ENCODE data around the gene MAN2C1. TPM values are rescaled to one million over a fixed set of nuclear protein-coding genes. Genes with fewer than 3 reads are reported as not detected.
"Not testable (repeated sequence)": the region's sequence is repeated elsewhere in the genome, so short reads cannot be mapped to it uniquely, and the experiment has no call there.

MAN2C1 gene
- total RNA-seq, 2 experiments from 2014 or later: 228 to 247 TPM

DNA sequence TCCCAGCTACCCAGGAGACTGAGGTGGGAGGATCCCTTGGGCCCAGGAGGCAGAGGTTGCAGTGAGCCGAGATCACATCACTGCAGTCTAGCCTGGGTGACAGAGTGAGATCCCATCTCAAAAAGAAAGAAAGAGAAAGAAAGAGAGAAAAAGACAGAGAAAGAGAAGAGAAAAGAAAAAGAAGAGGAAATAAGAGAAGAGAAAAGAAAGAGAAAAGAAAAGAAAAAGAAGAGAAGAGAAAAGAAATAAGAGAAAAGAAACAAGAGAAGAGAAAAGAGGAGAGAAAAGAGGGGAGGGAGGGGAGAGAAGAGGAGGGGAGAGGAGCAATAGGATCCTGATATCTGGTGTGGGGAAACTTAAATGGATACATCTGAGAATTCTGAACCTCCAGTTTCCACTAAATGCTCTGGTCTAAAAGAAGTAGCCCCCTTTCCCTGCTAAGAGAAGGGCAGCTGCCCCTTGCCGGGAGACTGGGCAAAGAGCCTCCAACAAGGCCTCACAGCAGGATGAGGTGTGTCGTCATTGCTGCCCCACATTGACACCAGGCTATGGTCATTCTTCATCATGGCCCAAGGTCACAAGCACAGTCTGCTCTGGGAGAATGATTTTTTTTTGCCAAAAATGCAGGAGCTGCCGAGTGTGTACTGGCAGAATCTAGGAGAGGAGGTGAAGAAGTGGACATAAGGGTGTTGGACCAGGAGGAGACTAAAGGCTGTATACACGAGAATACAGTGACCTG is 53.7 kb downstream of the MAN2C1 start:
- H3K36me3 Mint-ChIP-seq (ENCODE audit: low read depth): no peaks in the 10 kb centered on the region
- no peak overlapping the region for H3K27ac Mint-ChIP-seq
- no peak for DNase-seq
- H3K4me3 Mint-ChIP-seq: no peak overlapping the region
- intact Hi-C loops (cut with micrococcal nuclease): no loop called here
- H3K9me3 Mint-ChIP-seq: no peaks in the 10 kb centered on the region
- no peaks in the 10 kb centered on the region for H3K27me3 Mint-ChIP-seq (ENCODE audit: low read depth)
- H3K4me1 Mint-ChIP-seq (ENCODE audit: low read depth): no peaks in the 10 kb centered on the region
- CTCF ChIA-PET: no interaction called here

DNA sequence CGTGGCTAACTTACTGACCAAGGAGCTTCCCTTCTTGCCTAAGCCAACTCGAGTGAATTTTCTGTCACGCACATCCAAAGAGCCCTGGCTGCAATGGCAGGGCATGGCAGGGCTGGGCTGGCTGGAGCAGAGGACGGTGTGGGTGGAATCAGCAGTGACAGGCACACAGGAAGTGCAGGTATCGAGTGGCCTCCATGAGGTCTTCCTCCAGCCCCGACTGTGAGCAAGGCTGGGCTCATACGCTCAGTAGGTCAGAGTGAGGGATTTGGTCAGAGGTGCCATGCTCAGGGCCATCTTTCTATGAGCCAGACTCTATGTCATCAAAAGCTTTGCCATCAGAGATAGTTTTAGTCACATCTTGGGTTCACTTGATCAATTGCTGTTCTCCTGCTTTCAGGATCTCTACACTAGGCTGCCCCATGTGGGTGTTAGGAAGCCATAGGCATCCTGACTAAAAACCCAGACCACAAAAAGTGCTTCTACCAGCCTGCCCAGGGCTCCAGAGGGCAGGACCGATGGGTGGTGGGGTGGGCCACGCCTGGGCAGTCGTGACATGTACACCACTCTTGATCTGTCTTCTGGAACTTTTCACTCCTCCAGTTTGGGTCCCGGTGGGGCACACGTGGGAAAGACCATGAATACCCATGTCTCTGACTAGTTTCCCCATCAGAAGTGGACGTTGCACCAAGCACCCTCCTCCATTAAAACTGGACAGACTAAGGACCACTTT is 55.1 kb downstream of the MAN2C1 start:
- no peak overlapping the region for H3K27ac Mint-ChIP-seq
- no peaks in the 10 kb centered on the region for H3K27me3 Mint-ChIP-seq (ENCODE audit: low read depth)
- H3K4me1 Mint-ChIP-seq (ENCODE audit: low read depth): no peaks in the 10 kb centered on the region
- intact Hi-C loops (cut with micrococcal nuclease): no loop called here
- no peaks in the 10 kb centered on the region for H3K9me3 Mint-ChIP-seq
- no peak for DNase-seq
- no peaks in the 10 kb centered on the region for H3K36me3 Mint-ChIP-seq (ENCODE audit: low read depth)
- no peak overlapping the region for H3K4me3 Mint-ChIP-seq
- CTCF ChIA-PET: no interaction called here

- CTCF ChIA-PET; H3K4me1 Mint-ChIP-seq (ENCODE audit: low read depth); H3K36me3 Mint-ChIP-seq (ENCODE audit: low read depth); H3K27me3 Mint-ChIP-seq (ENCODE audit: low read depth); H3K4me3 Mint-ChIP-seq; DNase-seq; H3K9me3 Mint-ChIP-seq; intact Hi-C loops (cut with micrococcal nuclease); H3K27ac Mint-ChIP-seq: not testable (repeated sequence)
These were observed 55.9 kb downstream of the MAN2C1 start for GRCh38 chr15:75312548-75312947.

- Mint-ChIP-seq H3K4me3 (no peak overlapping the region), H3K4me1 (ENCODE audit: low read depth) (no peaks in the 10 kb centered on the region), H3K9me3 (no peaks in the 10 kb centered on the region), H3K36me3 (ENCODE audit: low read depth) (no peaks in the 10 kb centered on the region), H3K27me3 (ENCODE audit: low read depth) (peaks cover 19% of the 10 kb centered on the region), H3K27ac (no peak overlapping the region)
- DNase-seq: no peak
- CTCF ChIA-PET: interaction anchor here (0.7 kb wide), 1 partner anchor 75 kb away, joined by 4 read pairs; no protein-coding TSS in a partner anchor
- intact Hi-C loops (cut with micrococcal nuclease): no loop called here
These were observed 58.7 kb downstream of the MAN2C1 start for GRCh38 chr15:75309711-75310110.

GRCh38 chr15:75307778-75308390 is 60.5 kb downstream of the MAN2C1 start:
- Mint-ChIP-seq H3K4me1 (ENCODE audit: low read depth) (no peaks in the 10 kb centered on the region), H3K27me3 (ENCODE audit: low read depth) (peaks cover 19% of the 10 kb centered on the region), H3K4me3 (no peak overlapping the region), H3K27ac (no peak overlapping the region), H3K9me3 (no peaks in the 10 kb centered on the region), H3K36me3 (ENCODE audit: low read depth) (no peaks in the 10 kb centered on the region)
- peak; percentile 14 for DNase-seq
- CTCF ChIA-PET: interaction anchor here (1.2 to 1.9 kb wide), 2 partner anchors 60 to 279 kb away, joined by 5 read pairs; partner anchors contain the start of gene MAN2C1
- intact Hi-C loops (cut with micrococcal nuclease): no loop called here

GRCh38 chr15:75306188-75306587 is 62.2 kb downstream of the MAN2C1 start:
- Mint-ChIP-seq H3K9me3 (no peaks in the 10 kb centered on the region), H3K36me3 (ENCODE audit: low read depth) (no peaks in the 10 kb centered on the region), H3K27me3 (ENCODE audit: low read depth) (peaks cover 19% of the 10 kb centered on the region), H3K27ac (no peak overlapping the region), H3K4me1 (ENCODE audit: low read depth) (no peaks in the 10 kb centered on the region), H3K4me3 (no peak overlapping the region)
- intact Hi-C loops (cut with micrococcal nuclease): no loop called here
- no peak for DNase-seq
- CTCF ChIA-PET: no interaction called here

Small RNA genes lying within 50 kb of the gene (microRNA-seq; reads per million reads assigned to microRNA genes)
- not detected for gene MIR631 (ENCODE audit: borderline microRNAs expressed, borderline replicate concordance)

Other genes starting within 250 kb of the MAN2C1 start
- 1 to 10 TPM; 7.4 to 8.7 TPM for gene C15orf39, start 166.7 kb downstream of the MAN2C1 start, total RNA-seq
- under 1 TPM in 1 of 2 experiments, not detected in 1; 0.10 TPM for gene GOLGA6C, start 110.3 kb downstream of the MAN2C1 start, total RNA-seq
- gene GOLGA6D, start 85.8 kb downstream of the MAN2C1 start, total RNA-seq: not detected
- 10 to 100 TPM; 65.8 to 70.4 TPM for gene COMMD4, start 32.5 kb downstream of the MAN2C1 start, total RNA-seq
- gene NEIL1, start 21.6 kb downstream of the MAN2C1 start, total RNA-seq: 1 to 10 TPM; 4.0 to 5.6 TPM
- 10 to 100 TPM; 83.6 to 84.7 TPM for gene SIN3A, start 83.1 kb upstream of the MAN2C1 start, total RNA-seq
- gene PTPN9, start 210.7 kb upstream of the MAN2C1 start, total RNA-seq: 10 to 100 TPM in 1 of 2 experiments, 1 to 10 TPM in 1; 9.5 to 10.1 TPM